Ectodermal cell (in vitro differentiated cells): ENCODE data around the gene PIR.

Experiments
- H3K27ac ChIP-seq: 2 replicates; pipeline ENCODE4 v1.7.0; 2013; ENCODE audit warnings: mild to moderate bottlenecking, low read depth, low read length; ENCODE audit not compliant: insufficient read depth, poor library complexity, severe bottlenecking
- H3K27me3 ChIP-seq: 2 replicates; pipeline ENCODE4 v1.7.0; 2013; ENCODE audit warnings: mild to moderate bottlenecking, low read length; ENCODE audit not compliant: insufficient read depth, control insufficient read depth, poor library complexity, severe bottlenecking
- H3K36me3 ChIP-seq: one replicate; pipeline ENCODE4 v1.7.0; 2013; ENCODE audit warnings: low read length; ENCODE audit not compliant: control insufficient read depth, insufficient read depth
- H3K4me1 ChIP-seq: one replicate; pipeline ENCODE4 v1.7.0; 2013; ENCODE audit warnings: low read length; ENCODE audit not compliant: control insufficient read depth, insufficient read depth
- H3K4me3 ChIP-seq: 2 replicates; pipeline ENCODE4 v1.7.0; 2013; ENCODE audit warnings: low read depth, low read length, control low read depth; ENCODE audit not compliant: insufficient read depth
- H3K9me3 ChIP-seq: 2 replicates; pipeline ENCODE4 v1.7.0; 2013; ENCODE audit warnings: mild to moderate bottlenecking, low read length, moderate library complexity; ENCODE audit not compliant: control insufficient read depth
- WGBS, 2 experiments: methylation state at CpG; one replicate each; pipeline ENCODE4 v1.1.7; 2013; ENCODE audit warnings: missing lambda C conversion rate in 2 of 2; 5-methylcytosine and 5-hydroxymethylcytosine counted together

PIR gene

DNA sequence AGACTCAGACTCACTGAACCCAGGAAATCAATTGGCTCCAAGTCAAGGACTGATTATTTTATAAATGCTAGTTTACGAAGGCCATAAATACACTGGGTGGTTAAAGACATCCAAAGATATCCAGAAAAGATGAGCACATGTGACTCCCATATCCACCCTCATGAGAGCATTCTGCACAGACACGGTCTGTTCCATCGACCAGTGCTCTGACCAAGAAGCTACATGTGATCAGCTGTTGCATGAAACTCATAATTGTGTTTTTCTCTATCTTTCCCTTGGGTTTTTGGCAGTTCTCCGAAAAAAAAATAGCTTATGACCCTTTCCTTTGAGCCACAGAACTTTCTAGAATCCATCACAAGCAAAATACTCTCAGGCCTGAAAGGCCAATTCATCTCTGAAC is 2.7 kb upstream of the PIR start:
- Histone ChIP-seq H3K27ac (no peak overlapping the region), H3K9me3 (no peaks in the 10 kb centered on the region)
- 87 to 92% methylated on average over 4 of the region's 4 CpGs for whole genome bisulfite sequencing, 2 experiments

DNA sequence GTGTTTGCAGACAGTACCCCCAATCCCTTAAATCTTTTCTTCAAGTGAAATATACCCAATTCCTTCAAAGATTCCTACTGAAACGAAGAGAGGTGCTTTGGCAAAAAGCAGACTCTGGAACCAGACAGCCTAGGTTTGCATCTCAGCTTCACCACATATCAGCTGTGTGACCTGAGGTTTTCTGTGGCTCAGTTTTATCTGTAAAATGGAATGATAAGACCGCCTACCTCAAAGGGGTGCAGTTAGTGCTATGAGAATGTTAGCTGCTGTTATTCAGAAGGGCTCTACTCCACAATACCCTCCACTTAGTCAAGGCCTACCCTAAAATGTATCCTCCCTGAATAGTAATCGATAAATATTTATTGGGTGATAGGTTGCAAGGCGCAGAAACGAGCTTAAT is 664 bp downstream of the PIR start:
- Histone ChIP-seq H3K36me3 (no peaks in the 10 kb centered on the region), H3K27ac (no peak overlapping the region), H3K4me3 (peak overlapping the region; percentile 57), H3K9me3 (no peaks in the 10 kb centered on the region), H3K27me3 (no peaks in the 10 kb centered on the region), H3K4me1 (no peaks in the 10 kb centered on the region)
- 0% methylated on average over 1 of the region's 5 CpGs; no CpG with 5 or more reads in 1 of the 2 experiments for WGBS, 2 experiments

More for the DNA sequence above, 2.7 kb upstream of the PIR start:
- Histone ChIP-seq H3K27me3 (no peaks in the 10 kb centered on the region), H3K36me3 (no peaks in the 10 kb centered on the region), H3K4me1 (no peaks in the 10 kb centered on the region), H3K4me3 (no peak overlapping the region)

DNA sequence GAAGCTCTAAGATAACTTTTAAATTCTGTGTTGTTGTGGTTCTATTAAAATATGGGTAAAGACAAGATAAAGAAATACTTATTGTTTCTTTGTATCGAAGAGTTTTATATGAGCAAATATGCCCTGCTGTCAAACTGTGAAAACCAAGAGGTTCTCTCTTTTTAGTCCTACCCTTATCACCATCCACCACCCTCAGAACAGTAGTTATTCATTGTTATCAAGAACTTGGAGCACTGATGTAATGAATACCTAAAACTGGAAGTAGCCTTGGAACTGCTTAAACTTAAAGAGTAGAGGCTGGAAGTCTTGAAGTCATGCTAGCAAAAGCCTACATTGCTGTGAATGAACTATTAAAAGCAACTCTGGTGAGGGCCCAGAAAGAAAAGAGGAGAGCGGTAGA is 9.2 kb downstream of the PIR start:
- H3K4me1 ChIP-seq, result no peaks in the 10 kb centered on the region
- 83 to 92% methylated on average over 1 to 2 of the region's 2 CpGs for WGBS, 2 experiments

DNA sequence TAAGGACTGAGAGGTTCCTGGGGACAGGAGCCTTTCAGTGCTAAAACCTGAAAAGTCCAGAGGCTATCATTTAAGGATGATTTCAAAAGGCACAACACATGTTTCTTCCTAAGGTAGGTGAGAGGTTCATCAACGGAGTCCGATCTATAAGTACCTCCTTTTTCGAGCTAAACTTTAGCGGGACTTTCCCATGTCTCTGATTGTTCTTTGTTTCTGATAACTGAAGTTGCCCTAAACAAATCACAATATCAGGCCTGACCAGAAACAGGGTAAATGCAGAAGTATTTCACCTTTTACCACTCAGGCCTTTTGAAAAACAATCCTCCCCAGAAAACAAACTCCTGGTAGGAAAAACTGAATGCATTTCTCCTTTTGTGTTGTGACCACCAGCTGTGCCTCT is 17.6 kb downstream of the PIR start:
- peaks cover 5% of the 10 kb centered on the region for H3K4me1 ChIP-seq
- H3K27ac ChIP-seq, result no peak overlapping the region
- H3K4me3 ChIP-seq, result no peak overlapping the region
- H3K36me3 ChIP-seq, result no peaks in the 10 kb centered on the region
- no peaks in the 10 kb centered on the region for H3K9me3 ChIP-seq
- WGBS, 2 experiments, result 63 to 71% methylated on average over 4 of the region's 4 CpGs
- H3K27me3 ChIP-seq, result no peaks in the 10 kb centered on the region

More for the DNA sequence above, 9.2 kb downstream of the PIR start:
- Histone ChIP-seq H3K4me3 (no peak overlapping the region), H3K9me3 (no peaks in the 10 kb centered on the region), H3K27ac (no peak overlapping the region), H3K27me3 (no peaks in the 10 kb centered on the region), H3K36me3 (no peaks in the 10 kb centered on the region)

DNA sequence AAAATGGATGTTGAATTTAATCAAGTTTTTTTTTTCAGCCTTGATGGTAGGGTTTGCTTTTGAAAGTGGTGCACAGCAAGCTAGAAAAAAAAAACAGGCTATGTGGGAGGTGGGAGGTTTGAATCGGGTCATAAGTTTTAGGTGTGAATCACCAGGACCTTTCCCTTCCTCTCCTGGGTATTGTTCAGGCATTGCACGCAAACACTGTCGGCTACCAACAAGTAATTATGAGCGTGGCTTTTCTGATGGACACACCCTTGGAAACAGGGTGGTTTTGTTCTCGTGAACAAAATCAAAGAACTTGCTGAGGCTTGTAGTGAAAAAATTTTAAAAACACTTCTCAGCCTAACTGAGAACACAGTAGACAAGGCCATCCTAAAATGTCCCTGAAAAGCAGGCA is 18.1 kb downstream of the PIR start:
- H3K27me3 ChIP-seq, result no peaks in the 10 kb centered on the region
- H3K27ac ChIP-seq, result no peak overlapping the region
- H3K36me3 ChIP-seq, result no peaks in the 10 kb centered on the region
- peaks cover 5% of the 10 kb centered on the region for H3K4me1 ChIP-seq
- H3K9me3 ChIP-seq, result no peaks in the 10 kb centered on the region
- 82 to 92% methylated on average over 1 to 5 of the region's 5 CpGs for WGBS, 2 experiments
- H3K4me3 ChIP-seq, result no peak overlapping the region

DNA sequence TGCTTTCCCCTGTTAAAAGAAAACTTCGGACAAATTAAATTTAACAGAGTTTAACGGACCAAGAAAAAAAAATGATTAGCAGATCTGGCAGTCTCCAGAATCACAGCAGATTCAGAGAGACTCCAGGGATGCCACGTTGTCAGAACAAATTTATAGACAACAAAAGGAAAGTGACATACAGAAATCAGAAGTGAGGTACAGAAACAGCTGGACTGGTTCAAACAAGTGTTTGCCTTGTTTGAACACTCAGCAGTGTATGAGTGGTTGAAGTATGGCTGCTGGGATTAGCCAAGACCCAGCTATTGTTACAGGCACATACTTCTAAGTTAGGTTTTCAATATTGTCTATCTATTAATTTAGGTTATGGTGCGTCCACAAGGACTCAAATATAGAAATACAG is 19.1 kb downstream of the PIR start:
- 91 to 94% methylated on average over 3 of the region's 4 CpGs for WGBS, 2 experiments
- H3K27ac ChIP-seq, result no peak overlapping the region

DNA sequence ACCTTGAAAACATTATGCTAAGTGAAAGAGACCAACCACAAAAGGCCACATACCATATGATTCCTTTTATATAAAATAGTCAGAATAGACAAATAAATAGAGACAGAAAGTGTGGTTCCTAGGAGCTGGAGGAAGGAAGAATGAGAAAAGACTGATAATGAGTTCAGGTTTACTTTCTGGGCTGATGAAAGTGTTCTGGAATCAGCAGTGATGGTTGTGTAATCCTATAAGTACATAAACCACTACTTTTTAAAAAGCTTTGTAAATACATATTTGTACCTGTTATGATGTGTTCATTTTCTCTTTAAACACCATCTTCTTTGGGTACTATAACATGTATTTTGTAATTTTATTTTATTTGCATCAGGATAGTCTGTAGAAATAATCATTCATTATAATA is 20.6 kb downstream of the PIR start:
- Histone ChIP-seq H3K27me3 (no peaks in the 10 kb centered on the region), H3K9me3 (no peaks in the 10 kb centered on the region), H3K27ac (no peak overlapping the region), H3K4me3 (no peak overlapping the region), H3K36me3 (no peaks in the 10 kb centered on the region), H3K4me1 (peaks cover 5% of the 10 kb centered on the region)

More for the DNA sequence above, 19.1 kb downstream of the PIR start:
- H3K27me3 ChIP-seq, result no peaks in the 10 kb centered on the region
- no peaks in the 10 kb centered on the region for H3K36me3 ChIP-seq
- H3K4me3 ChIP-seq, result no peak overlapping the region
- H3K4me1 ChIP-seq, result peaks cover 5% of the 10 kb centered on the region
- no peaks in the 10 kb centered on the region for H3K9me3 ChIP-seq

DNA sequence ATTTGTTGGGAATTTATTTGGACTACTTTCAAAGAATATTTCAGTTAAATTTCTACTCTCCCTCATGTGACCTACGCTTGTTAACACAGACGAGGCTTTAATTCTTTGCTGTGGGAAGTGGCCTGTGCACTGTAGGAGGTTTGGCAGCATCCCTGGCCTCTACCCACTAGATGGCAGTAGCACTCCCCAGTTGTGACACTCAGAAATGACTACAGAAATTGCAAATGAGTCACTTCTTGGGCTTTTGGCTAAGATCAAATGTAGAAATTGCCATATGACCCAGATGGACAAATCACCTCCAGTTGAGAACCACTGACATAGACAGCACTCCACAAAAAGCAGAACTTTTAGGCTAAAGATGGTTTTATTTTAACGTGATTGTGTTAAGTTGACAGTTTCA is 22.1 kb downstream of the PIR start:
- Histone ChIP-seq H3K36me3 (no peaks in the 10 kb centered on the region), H3K27ac (no peak overlapping the region), H3K27me3 (no peaks in the 10 kb centered on the region), H3K9me3 (no peaks in the 10 kb centered on the region), H3K4me1 (peaks cover 5% of the 10 kb centered on the region), H3K4me3 (no peak overlapping the region)
- WGBS, 2 experiments, result 44 to 47% methylated on average over 2 of the region's 3 CpGs

DNA sequence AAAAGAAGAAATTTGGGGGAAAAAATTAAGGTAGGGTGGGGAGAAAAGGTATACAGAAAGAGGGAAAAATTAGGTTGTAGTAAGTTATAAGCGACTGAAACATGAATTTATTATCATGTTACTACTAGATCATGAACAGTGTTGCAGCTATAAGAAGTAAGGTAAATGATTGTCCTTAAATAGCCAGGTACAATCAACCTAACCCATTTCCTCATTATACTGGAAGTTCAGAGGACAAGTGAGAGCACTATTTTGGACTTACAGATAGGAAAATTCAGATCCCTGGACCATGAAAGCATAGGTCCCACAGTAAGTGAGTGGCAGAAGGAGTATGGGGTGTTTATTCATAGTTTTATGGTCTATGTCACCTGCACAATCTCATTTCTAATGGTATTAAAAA is 23.5 kb downstream of the PIR start:
- Histone ChIP-seq H3K4me1 (no peaks in the 10 kb centered on the region), H3K4me3 (no peak overlapping the region), H3K9me3 (no peaks in the 10 kb centered on the region), H3K36me3 (no peaks in the 10 kb centered on the region), H3K27me3 (no peaks in the 10 kb centered on the region), H3K27ac (no peak overlapping the region)
- 100% methylated on average over 1 of the region's 1 CpG; no CpG with 5 or more reads in 1 of the 2 experiments for WGBS, 2 experiments

DNA sequence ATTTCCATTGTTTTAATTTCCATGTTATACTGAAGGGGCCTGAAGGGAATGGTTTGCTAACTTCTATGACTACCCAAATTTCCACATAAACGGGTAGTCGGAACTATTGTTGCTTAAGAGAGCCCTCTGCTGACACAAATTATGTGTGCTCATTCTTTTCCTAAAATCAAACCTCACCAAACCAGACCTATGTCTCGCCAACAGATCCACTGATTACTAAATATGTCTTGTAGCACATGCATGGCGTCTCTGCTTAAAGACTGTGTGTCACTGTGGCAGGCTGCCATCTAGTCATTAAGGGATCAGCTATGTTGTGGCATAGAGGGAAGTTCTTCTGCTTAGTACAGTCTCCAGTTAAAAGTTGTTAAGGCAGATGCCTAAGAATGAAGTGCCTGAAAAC is 25.1 kb downstream of the PIR start:
- no peaks in the 10 kb centered on the region for H3K9me3 ChIP-seq
- H3K27ac ChIP-seq, result no peak overlapping the region
- no peaks in the 10 kb centered on the region for H3K27me3 ChIP-seq
- no peak overlapping the region for H3K4me3 ChIP-seq
- 77 to 93% methylated on average over 4 of the region's 4 CpGs for WGBS, 2 experiments
- no peaks in the 10 kb centered on the region for H3K4me1 ChIP-seq
- no peaks in the 10 kb centered on the region for H3K36me3 ChIP-seq
